Smooth muscle cell (in vitro differentiated cells): ENCODE data around the gene GPR158. TPM values are rescaled to one million over a fixed set of nuclear protein-coding genes. Genes with fewer than 3 reads are reported as not detected.

Experiments used
- DNase-seq: peaks from one replicate; lab custom pipeline; 2025; ENCODE audit not compliant: unreplicated experiment; lab: John Stamatoyannopoulos, UW
- H2AFZ ChIP-seq: fragments of 200-600 bp; sonication (generic); 2 replicates; pipeline ENCODE4 v1.6.0; 2016; ENCODE audit warnings: antibody characterized with exemption, low read depth, mild to moderate bottlenecking
- H3F3A ChIP-seq: fragments of 200-600 bp; sonication (generic); 2 replicates; pipeline ENCODE4 v1.6.0; 2017; ENCODE audit warnings: antibody characterized with exemption, low read depth
- H3K27ac ChIP-seq: fragments of 200-600 bp; sonication (generic); 2 replicates; pipeline ENCODE4 v1.5.1; 2016; ENCODE audit warnings: low read depth, mild to moderate bottlenecking
- H3K27me3 ChIP-seq: fragments of 200-600 bp; sonication (generic); 2 replicates; pipeline ENCODE4 v1.6.1; 2016; ENCODE audit warnings: low read depth, mild to moderate bottlenecking
- H3K36me3 ChIP-seq: fragments of 200-600 bp; sonication (generic); 2 replicates; pipeline ENCODE4 v1.5.1; 2016; ENCODE audit warnings: low read depth
- H3K4me1 ChIP-seq: fragments of 200-600 bp; sonication (generic); 2 replicates; pipeline ENCODE4 v1.5.1; 2016; ENCODE audit warnings: low read depth
- H3K4me2 ChIP-seq: fragments of 200-600 bp; sonication (generic); 2 replicates; pipeline ENCODE4 v1.6.0; 2016; ENCODE audit warnings: mild to moderate bottlenecking
- H3K4me3 ChIP-seq: fragments of 200-600 bp; sonication (generic); 2 replicates; pipeline ENCODE4 v1.5.1; 2016; ENCODE audit warnings: mild to moderate bottlenecking
- H3K79me2 ChIP-seq: fragments of 200-600 bp; sonication (generic); 2 replicates; pipeline ENCODE4 v1.6.0; 2016; ENCODE audit warnings: low read depth, mild to moderate bottlenecking
- H3K9ac ChIP-seq: fragments of 200-600 bp; sonication (generic); 2 replicates; pipeline ENCODE4 v1.6.0; 2016; ENCODE audit warnings: low read depth
- H3K9me3 ChIP-seq: fragments of 200-600 bp; sonication (generic); replicated peaks from 2 replicates; pipeline ENCODE4 v1.5.1; 2016; ENCODE audit warnings: low read depth
- H4K20me1 ChIP-seq: fragments of 200-600 bp; sonication (generic); 2 replicates; pipeline ENCODE4 v1.6.0; 2016; ENCODE audit warnings: low read depth
- WGBS: methylation state at CpG from one replicate; pipeline ENCODE4 v1.1.7; 2016; ENCODE audit warnings: low lambda C conversion rate; 5-methylcytosine and 5-hydroxymethylcytosine counted together
- polyA plus RNA-seq: library from polyadenylated mRNA; unstranded; fragments of >200 nt; fragmentation: Nextera tagmentation; extraction: Ambion mirVana; gene quantifications from 2 replicates; pipeline ENCODE4 v1.2.1, GENCODE V29; 2016
- total RNA-seq: library from RNA; depleted of rRNA; stranded (reverse); fragments of >200 nt; gene quantifications from 2 replicates; pipeline ENCODE4 v1.2.3, GENCODE V29; 2014
- TF ChIP-seq, protein P1 (sequence below): fragments of 200-600 bp; sonication (generic); IDR thresholded peaks from 2 replicates; pipeline ENCODE4 v1.5.1; 2017; ENCODE audit warnings: borderline replicate concordance, mild to moderate bottlenecking, antibody characterized with exemption; ENCODE audit not compliant: insufficient read depth, poor library complexity, severe bottlenecking

Gene GPR158
- total and polyA plus RNA-seq, 2 experiments from 2014 or later: 1.5 to 5.5 TPM

DNA sequence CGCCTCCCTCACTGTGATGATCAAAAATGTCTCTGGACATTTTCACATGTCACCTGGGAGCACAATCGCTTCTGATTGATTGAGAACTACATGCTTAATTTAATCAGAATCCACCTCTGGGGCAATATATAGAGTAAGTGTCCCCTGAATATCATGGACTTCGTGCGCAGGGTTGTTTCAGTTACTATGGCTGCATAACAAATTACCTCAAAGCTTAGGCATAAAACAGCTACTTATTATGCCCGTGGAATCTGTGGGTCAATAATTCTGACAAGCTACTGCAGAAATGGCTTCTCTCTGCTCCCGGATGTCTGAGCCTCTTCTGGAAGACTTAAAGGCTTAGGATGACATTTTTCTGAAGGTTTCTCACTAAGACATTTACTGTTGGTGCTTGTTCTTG, 334.4 kb downstream of the GPR158 start:
- no peak for DNase-seq
- Histone ChIP-seq H3K9me3 (no peaks in the 10 kb centered on the region), H3K27ac (no peak overlapping the region), H4K20me1 (no peaks in the 10 kb centered on the region), H3K36me3 (no peaks in the 10 kb centered on the region), H3K4me1 (peaks cover 8% of the 10 kb centered on the region), H3K79me2 (no peaks in the 10 kb centered on the region), H3F3A (peaks cover 2% of the 10 kb centered on the region), H2AFZ (no peak overlapping the region), H3K9ac (no peak overlapping the region), H3K27me3 (no peaks in the 10 kb centered on the region), H3K4me2 (no peak overlapping the region), H3K4me3 (no peak overlapping the region)
- TF ChIP-seq, protein P1, sequence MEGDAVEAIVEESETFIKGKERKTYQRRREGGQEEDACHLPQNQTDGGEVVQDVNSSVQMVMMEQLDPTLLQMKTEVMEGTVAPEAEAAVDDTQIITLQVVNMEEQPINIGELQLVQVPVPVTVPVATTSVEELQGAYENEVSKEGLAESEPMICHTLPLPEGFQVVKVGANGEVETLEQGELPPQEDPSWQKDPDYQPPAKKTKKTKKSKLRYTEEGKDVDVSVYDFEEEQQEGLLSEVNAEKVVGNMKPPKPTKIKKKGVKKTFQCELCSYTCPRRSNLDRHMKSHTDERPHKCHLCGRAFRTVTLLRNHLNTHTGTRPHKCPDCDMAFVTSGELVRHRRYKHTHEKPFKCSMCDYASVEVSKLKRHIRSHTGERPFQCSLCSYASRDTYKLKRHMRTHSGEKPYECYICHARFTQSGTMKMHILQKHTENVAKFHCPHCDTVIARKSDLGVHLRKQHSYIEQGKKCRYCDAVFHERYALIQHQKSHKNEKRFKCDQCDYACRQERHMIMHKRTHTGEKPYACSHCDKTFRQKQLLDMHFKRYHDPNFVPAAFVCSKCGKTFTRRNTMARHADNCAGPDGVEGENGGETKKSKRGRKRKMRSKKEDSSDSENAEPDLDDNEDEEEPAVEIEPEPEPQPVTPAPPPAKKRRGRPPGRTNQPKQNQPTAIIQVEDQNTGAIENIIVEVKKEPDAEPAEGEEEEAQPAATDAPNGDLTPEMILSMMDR: no peak
- WGBS: 65% methylated on average over 6 of the region's 6 CpGs

GRCh38 chr10:25522294-25522693, 347.5 kb downstream of the GPR158 start:
- H3F3A ChIP-seq: no peaks in the 10 kb centered on the region
- no peak overlapping the region for H3K9ac ChIP-seq
- no peak for DNase-seq
- 95% methylated on average over 2 of the region's 2 CpGs for WGBS
- no peaks in the 10 kb centered on the region for H3K9me3 ChIP-seq
- no peak overlapping the region for H3K27ac ChIP-seq
- H3K4me2 ChIP-seq: no peak overlapping the region
- H3K4me1 ChIP-seq: no peaks in the 10 kb centered on the region
- H3K36me3 ChIP-seq: no peaks in the 10 kb centered on the region
- no peak overlapping the region for H2AFZ ChIP-seq
- H3K79me2 ChIP-seq: no peaks in the 10 kb centered on the region
- no peak overlapping the region for H3K4me3 ChIP-seq
- H4K20me1 ChIP-seq: no peaks in the 10 kb centered on the region
- TF ChIP-seq, protein P1: no peak
- no peaks in the 10 kb centered on the region for H3K27me3 ChIP-seq

GRCh38 chr10:25522946-25523608, 348.3 kb downstream of the GPR158 start:
- Histone ChIP-seq H3K79me2 (no peaks in the 10 kb centered on the region), H2AFZ (no peak overlapping the region), H3K36me3 (no peaks in the 10 kb centered on the region), H3K27ac (no peak overlapping the region), H3F3A (no peaks in the 10 kb centered on the region), H3K4me2 (no peak overlapping the region), H3K27me3 (no peaks in the 10 kb centered on the region), H3K9me3 (no peaks in the 10 kb centered on the region), H3K9ac (no peak overlapping the region), H3K4me1 (no peaks in the 10 kb centered on the region), H4K20me1 (no peaks in the 10 kb centered on the region), H3K4me3 (no peak overlapping the region)
- TF ChIP-seq, protein P1: peak; percentile 52
- DNase-seq: no peak
- WGBS: 91% methylated on average over 4 of the region's 4 CpGs

GRCh38 chr10:25530306-25530705, 355.5 kb downstream of the GPR158 start:
- H3K4me1 ChIP-seq: no peaks in the 10 kb centered on the region
- H3F3A ChIP-seq: no peaks in the 10 kb centered on the region
- H3K27ac ChIP-seq: no peak overlapping the region
- H3K9ac ChIP-seq: no peak overlapping the region
- TF ChIP-seq, protein P1: no peak
- no peaks in the 10 kb centered on the region for H3K9me3 ChIP-seq
- no peak overlapping the region for H3K4me3 ChIP-seq
- H2AFZ ChIP-seq: no peak overlapping the region
- no peaks in the 10 kb centered on the region for H3K79me2 ChIP-seq
- no peak for DNase-seq
- H4K20me1 ChIP-seq: no peaks in the 10 kb centered on the region
- no peaks in the 10 kb centered on the region for H3K36me3 ChIP-seq
- no peaks in the 10 kb centered on the region for H3K27me3 ChIP-seq
- 89% methylated on average over 7 of the region's 7 CpGs for WGBS
- no peak overlapping the region for H3K4me2 ChIP-seq
